ENCODE measurements around the gene OR4D9.
"Not testable (repeated sequence)": the region's sequence is repeated elsewhere in the genome, so short reads cannot be mapped to it uniquely, and the experiment has no call there.

Gene OR4D9

DNA sequence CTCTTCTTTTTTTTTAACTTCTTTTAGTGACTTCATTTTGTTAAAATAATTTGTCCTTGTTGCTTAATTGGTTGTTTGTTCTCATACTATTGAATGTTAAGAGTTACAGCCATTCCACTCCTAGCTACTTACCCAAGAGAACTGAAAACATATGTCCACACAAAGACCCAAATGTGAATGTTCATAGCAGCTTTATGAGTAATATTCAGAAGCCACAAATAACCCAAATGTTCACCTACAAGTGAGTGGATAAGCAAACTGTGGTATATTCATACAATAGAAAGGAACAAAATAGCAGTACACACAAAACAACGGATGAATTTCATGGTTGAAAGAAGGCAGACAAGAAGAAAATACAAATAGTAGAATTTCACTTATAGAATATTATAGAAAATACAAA lies 9.4 kb upstream of the OR4D9 start:
- in situ Hi-C loops (cut with HindIII; ENCODE audit: low sequenced_read_pairs): no loop called here
- H3K4me3 ChIP-seq (ENCODE audit: low read depth, low read length): no peak overlapping the region
- TF ChIP-seq, protein P1, sequence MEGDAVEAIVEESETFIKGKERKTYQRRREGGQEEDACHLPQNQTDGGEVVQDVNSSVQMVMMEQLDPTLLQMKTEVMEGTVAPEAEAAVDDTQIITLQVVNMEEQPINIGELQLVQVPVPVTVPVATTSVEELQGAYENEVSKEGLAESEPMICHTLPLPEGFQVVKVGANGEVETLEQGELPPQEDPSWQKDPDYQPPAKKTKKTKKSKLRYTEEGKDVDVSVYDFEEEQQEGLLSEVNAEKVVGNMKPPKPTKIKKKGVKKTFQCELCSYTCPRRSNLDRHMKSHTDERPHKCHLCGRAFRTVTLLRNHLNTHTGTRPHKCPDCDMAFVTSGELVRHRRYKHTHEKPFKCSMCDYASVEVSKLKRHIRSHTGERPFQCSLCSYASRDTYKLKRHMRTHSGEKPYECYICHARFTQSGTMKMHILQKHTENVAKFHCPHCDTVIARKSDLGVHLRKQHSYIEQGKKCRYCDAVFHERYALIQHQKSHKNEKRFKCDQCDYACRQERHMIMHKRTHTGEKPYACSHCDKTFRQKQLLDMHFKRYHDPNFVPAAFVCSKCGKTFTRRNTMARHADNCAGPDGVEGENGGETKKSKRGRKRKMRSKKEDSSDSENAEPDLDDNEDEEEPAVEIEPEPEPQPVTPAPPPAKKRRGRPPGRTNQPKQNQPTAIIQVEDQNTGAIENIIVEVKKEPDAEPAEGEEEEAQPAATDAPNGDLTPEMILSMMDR (IDR thresholded peaks at IDR 0.05; ENCODE audit: low read depth, low read length): no peak
- no peak for DNase-seq (ENCODE audit: low read depth, low spot score)

DNA sequence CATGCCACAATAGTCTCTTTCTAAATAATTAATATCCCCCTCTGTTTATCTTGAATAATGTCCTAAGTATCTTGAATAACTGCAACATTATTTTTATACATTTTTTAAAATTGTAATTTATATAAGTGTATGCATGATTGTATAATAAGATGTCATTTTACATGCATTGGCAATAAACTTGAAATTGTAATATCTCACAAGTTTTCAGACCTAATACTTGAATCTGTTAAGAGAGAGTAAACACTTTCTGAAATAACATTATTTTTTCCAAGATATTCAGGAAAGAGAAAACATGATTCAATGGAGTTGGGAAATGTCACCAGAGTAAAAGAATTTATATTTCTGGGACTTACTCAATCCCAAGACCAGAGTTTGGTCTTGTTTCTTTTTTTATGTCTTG lies 8.1 kb upstream of the OR4D9 start, which contains the start of gene OR4D11:
Gene OR4D11 (plus strand): TSS at position 301 of the 400 bp plus-strand sequence. CDS start 0 bp downstream, at position 301.
- TF ChIP-seq, protein P1 (IDR thresholded peaks at IDR 0.05; ENCODE audit: low read depth, low read length): no peak
- in situ Hi-C loops (cut with HindIII; ENCODE audit: low sequenced_read_pairs): no loop called here
- DNase-seq (ENCODE audit: low read depth, low spot score): no peak
- H3K4me3 ChIP-seq (ENCODE audit: low read depth, low read length): no peak within 1 kb of the TSS

DNA sequence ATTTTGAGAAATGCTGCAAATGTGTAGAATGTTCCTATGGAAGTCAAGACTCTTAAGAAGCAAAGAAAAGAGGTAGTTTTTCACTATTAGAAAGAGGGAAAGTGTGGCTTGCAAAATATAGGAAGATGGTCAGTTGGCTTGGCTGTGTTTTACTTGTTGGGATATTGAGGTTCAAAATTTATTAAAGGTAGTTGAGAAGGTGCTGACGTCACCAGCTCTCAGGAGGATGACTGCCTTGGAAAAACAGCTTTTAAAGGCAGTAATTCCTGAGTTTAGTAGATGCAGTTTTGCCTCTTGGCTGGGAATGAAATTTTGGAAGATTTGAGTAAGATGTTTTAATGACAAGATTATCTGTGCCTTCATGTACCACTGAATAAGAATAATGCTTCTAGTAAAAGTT lies 336 bp downstream of the OR4D9 start:
- TF ChIP-seq, protein P1 (IDR thresholded peaks at IDR 0.05; ENCODE audit: low read depth, low read length): no peak
- DNase-seq (ENCODE audit: low read depth, low spot score): no peak
- no peak overlapping the region for H3K4me3 ChIP-seq (ENCODE audit: low read depth, low read length)
- in situ Hi-C loops (cut with HindIII; ENCODE audit: low sequenced_read_pairs): no loop called here

DNA sequence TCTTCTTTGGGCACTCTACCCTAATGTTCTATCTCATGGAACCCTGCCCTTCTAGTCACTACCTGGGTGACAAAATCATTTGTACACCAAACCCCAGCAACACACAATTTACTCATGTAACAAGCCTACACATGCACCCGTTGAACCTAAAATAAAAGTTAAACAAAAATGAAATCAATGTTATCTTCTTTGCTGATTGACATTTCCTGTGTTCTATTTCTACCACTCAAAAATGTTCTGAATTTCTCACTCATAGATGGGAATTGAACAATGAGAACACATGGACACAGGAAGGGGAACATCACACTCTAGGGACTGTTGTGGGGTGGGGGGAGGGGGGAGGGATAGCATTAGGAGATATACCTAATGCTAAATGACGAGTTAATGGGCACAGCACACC lies 8.8 kb downstream of the OR4D9 start:
- in situ Hi-C loops (cut with HindIII; ENCODE audit: low sequenced_read_pairs); H3K4me3 ChIP-seq (ENCODE audit: low read depth, low read length); DNase-seq (ENCODE audit: low read depth, low spot score): not testable (repeated sequence)

DNA sequence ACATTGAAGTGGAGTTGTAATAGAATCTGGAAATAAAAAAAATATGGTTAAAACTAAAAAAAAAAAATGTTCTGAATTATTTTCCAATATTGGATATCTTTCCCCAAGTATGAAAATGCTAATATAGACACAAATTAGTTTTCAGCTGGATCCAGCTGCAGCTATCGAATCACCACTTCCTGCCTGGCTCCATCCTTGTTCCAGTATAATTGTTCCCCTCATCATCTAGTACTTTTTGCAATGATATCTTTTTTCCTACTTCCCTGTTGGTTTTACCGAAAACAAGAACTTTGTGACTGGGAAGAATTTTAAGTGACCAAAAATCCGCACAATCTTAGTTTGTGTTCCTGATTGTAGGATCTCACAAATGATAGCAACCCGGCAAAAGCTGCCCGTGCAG lies 9.4 kb downstream of the OR4D9 start:
- no peak overlapping the region for H3K4me3 ChIP-seq (ENCODE audit: low read depth, low read length)
- in situ Hi-C loops (cut with HindIII; ENCODE audit: low sequenced_read_pairs): no loop called here
- no peak for DNase-seq (ENCODE audit: low read depth, low spot score)
- TF ChIP-seq, protein P1 (IDR thresholded peaks at IDR 0.05; ENCODE audit: low read depth, low read length): no peak

DNA sequence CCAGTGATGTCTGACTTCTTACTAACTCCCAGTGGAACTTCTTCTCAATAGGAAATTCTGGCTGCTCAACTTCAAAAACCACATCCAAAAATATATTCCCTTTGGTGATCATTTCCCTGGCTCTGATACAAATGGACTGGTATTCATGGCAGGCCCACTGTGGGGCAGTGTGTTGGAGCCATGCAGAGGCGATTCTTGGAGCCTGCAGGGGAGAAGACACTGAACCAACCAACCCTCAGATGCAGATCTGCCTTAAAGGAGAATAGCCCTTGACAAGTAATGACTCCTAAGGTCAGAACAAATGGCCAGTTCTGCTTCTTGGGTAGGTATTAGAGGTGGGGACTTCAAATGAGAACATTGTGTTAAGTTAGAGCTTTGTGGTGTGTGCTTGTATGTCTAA lies 12.2 kb downstream of the OR4D9 start:
- no peak overlapping the region for H3K4me3 ChIP-seq (ENCODE audit: low read depth, low read length)
- no peak for DNase-seq (ENCODE audit: low read depth, low spot score)
- in situ Hi-C loops (cut with HindIII; ENCODE audit: low sequenced_read_pairs): no loop called here
- TF ChIP-seq, protein P1 (IDR thresholded peaks at IDR 0.05; ENCODE audit: low read depth, low read length): no peak

DNA sequence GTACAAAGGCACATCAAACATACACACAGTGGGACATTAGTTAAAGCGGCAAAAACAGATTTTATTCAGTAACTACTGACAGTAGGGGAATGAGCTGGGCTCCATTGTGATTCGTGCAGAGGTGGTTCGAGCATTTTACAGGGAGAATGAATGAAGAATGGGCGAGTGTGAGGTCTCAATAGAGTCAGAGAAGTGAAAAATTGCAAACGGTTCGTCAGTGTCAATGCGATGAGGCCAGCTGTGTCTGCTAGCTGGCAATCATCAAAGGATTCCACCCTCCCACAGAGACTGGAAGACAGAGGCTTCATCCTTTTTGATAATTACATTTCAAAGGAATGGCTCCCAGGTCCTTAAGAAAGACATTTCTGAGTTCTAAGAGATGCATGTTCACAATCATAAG lies 17.4 kb downstream of the OR4D9 start:
- in situ Hi-C loops (cut with HindIII; ENCODE audit: low sequenced_read_pairs): no loop called here
- no peak overlapping the region for H3K4me3 ChIP-seq (ENCODE audit: low read depth, low read length)
- no peak for DNase-seq (ENCODE audit: low read depth, low spot score)
- TF ChIP-seq, protein P1 (IDR thresholded peaks at IDR 0.05; ENCODE audit: low read depth, low read length): no peak
